ENCODE measurements around the gene MRPL10.

The MRPL10 gene

DNA sequence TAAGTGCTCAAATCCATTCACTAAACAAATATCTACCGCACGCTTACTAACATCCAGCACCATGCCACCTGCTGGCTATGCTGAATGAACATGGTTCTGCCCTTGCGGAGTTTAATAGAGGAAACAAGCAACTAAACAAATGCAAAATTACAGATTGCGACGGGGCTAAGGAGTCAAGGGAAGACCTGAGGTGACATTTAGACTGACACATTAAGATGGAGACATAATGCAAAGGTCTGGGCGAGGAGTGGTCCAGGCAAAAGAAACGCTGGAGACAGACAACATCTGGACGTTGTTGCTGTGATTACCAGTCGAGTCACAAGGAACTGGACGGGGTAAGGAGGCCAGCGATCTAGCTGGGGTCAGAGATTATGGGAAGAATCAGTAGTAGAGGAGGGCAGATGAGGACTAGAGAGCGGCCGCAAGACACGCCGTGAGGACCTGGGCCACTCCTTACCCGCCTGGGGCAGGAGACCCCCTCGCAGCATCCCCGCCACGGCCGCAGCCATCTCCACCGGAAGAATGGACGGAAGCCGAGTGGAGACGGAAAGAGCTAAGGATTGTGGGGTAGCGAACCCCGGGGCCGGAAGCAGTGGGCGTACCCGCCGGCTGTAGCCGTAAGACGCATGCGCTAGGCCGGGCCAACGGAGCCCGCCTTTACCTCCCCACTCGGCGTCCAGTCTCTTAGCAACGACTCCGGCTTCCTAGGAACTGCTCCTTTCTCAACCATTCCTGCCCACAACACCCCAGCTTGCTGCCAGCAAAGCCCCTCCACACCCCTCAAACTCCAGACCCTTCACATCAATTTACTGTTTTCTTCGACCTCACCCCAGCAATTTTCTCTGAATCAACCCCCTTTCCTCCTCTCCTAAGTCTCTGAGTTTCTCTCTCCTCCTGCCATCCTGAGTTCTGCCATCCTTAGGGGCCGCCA, at the start of gene MRPL10, which contains the start of gene LRRC46:
Gene MRPL10, minus strand, starts transcription at position 539 of the 931 bp plus-strand sequence. Its CDS starts 30 bp downstream, at position 509.
Gene LRRC46, plus strand, starts transcription at position 668 of the 931 bp plus-strand sequence. CDS start 320 bp downstream, outside the sequence.
- peak; percentile 92 for DNase-seq

DNA sequence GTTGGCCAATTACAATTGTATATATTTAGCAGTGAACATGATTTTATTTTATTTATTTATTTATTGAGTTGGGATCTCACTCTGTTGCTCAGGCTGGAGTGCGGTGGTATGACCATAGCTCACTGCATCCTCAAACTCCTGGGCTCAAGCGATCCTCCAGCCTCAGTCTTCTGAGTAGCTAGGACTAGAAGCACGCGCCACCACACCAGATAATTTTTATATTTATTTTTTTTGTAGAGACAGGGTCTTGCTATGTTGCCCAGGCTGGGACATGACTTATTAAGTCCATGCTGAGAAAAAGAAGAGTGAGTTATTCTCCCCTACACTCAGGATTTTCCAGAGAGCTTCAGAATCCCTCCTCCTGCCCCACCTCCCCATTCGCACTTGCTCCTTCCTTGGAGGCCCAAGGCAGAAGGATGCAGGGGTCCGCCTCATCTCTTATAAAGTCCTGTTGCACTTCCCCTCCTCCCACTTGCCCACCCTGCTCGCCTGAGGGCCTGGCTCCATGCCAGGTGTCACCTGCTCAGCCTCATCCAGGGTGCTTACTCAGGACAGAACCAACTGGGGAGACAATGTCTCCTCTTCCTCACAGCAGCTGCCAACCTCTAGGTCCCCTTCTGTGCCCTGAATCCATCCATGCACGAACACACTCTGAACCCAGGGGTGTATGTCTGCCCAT, 48.6 kb upstream of the MRPL10 start:
- DNase-seq = no peak

- DNase-seq = no peak
These were observed 47.8 kb upstream of the MRPL10 start for GRCh38 chr17:47879028-47879585.

DNA sequence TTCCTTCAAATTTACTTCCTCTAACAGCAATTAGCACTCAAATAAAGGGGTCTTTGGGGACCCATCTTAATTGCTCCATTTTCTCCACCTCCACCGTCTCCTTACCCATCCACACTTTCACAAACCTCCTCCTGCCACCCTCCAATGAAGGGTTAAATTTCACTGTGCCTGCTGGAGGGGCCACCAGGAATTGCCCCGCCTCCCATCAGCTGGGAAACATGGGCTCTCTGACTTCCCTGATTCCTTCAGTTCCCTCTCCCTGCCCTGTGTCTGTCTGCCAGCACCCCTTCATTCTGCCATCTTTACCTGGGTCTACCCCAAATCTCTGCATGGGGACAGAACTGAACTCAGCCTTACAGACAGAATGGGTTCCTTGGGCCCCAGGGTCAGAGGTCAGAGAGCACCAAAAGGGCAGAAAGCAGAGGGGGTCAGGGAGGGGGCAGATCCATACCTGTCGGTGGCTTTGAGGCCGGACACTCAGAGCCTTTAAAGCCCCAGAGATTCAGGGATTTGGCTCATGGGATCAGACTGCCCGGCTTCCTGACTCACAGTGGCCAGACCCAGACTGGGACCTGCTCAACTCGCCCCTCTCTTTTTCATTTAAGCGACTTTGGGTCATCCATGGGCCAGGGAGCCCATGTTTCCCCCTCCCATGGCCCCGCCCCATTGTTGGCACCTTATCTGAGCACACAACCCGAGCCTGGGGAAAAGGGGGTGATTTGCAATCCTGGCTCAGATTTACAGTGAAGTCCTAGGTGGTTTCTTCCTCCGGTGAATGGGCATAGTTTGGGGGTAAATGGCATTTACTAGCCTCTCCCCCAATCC, 47.1 kb upstream of the MRPL10 start:
- no peak for DNase-seq

GRCh38 chr17:47877368-47878034, 46.2 kb upstream of the MRPL10 start:
- no peak for DNase-seq

DNA sequence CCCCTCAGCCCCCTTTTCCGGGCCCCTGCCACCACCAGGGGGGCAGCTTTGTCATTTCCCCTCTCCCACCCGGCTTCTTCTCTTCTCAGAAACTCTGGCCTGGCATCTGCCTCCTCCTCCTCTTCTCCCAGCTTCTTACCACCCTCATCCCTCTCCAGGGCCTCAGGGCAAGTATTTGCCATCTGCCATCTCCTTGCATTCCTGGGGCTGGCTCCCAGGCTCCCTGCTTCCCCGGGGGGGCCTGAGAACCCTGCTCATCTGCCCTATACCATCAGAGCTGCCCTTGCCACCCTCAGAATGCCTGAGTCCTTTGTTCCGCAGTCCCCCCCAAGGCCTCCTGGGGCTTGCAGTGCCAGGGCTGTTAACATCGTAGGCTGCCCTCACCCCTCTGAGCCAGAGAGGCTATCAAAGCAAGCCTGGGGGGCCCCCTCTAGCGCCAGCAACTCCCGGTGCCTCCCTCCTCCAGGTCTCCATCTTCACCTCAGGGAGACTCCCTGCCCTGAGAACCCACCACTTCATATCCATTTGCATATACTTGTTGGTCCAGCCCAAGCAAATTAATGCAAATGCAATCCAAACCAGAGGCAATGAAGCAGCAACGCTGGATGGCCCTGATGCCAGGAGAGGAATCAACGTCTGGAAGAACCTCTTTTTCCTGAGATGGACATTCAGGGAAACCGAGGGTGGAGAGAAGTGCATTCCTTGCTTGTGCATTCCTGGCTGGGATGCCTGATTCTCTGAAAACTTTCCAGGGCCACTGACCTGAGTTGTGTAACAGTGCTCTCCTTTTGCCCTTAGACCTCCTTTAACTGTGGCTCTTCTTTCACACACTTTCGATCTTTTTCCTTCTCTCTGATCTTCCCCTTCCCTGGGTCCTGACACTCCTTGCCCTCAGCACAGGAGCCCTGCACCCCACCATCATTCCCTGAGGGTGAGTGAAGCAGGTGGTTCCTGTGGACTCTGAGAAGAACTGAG, 44.0 kb upstream of the MRPL10 start:
- DNase-seq = no peak

DNA sequence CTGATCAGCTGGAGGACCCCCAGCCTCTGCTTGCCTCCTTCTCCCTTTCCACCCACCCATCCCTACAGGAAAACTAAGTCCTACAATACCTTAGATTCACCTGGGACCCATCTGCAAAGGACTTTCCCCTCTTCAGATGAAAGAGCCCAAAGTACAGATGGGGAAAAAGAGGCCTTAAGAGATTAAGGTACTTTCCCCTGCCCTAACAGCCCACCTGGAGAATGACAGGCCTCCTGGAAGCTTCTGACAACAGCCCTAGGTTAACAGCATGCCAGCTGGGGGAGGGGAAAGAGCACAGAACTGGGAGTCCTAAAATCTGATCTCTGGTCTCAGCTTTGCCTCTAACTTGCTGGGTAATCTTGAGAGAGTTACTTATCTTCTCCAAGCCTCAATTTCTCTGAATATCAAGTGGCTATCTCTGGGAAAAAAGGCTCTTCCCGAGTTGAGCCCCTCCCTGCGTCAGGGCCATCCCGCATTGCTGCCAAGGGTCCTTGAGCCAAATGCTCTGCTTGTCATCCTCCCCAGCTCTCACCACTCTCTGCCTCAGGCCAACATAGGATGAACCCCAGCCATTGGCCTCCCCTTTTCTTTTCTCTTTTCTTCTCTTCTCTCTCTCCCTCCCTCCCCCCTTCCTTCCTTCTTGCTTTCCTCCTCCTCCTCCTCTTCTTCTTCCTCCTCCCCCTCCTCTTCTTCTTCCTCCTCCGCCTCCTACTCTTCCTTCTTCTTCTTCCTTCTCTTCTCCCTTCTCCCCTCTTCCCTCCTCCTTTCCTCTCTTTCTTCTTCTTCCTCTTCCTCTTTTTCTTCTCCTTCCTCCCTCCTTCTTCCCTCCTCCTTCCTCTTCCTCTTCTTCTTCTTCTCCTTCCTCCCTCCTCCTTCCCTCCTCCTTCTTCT, 42.1 kb upstream of the MRPL10 start:
- no peak for DNase-seq

- no peak for DNase-seq
These were observed 41.4 kb upstream of the MRPL10 start for GRCh38 chr17:47872651-47873161.

DNA sequence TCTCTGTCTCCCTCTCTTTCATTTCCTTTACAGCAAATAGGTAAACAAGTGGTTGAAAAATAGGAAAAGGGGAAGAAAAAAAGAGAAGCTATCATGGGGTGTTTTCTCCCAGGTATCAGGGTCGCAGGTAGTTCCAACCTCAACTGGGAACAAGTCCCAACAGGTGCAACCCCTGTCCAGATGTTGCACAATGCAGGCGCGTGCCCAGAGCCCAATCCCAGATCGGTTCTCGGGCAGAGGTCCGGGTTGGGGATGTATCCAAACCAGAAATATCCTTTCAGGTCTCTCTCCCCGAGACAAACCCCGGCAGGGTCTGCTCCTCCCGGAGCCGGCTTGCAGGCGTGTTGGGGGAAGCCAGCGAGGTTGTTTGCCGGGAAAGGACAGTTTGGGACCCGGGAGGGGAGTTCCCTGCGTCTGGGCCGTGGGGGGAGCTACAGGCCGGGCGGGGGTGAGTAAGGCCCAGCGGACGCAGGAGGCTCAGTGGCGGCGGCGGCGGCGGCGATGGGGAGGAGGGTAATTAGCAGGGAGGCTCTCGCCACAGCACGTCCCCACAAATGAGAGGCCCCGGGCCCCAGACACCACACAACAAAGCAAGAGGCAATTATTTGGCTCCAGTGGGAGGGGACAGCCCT, 40.8 kb upstream of the MRPL10 start:
- no peak for DNase-seq

DNA sequence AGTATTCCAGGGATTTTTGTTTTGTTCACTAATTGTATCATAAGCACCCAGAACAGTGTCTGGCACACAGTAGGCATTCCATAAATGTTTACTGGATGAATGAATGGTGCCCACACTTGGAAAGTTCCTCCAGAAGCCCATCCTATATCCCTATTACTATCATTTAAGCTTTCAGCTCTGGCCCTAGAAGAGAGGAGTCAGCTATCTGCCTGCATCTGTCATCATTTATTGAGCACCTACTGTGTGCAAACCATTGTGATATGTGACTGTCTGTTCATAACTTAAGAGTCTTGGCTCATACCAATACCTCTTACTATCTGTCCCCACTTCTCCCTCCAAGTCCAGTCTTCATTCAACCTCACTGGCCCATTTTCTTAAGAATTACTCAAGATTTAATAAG, 39.7 kb upstream of the MRPL10 start:
- DNase-seq = no peak

DNA sequence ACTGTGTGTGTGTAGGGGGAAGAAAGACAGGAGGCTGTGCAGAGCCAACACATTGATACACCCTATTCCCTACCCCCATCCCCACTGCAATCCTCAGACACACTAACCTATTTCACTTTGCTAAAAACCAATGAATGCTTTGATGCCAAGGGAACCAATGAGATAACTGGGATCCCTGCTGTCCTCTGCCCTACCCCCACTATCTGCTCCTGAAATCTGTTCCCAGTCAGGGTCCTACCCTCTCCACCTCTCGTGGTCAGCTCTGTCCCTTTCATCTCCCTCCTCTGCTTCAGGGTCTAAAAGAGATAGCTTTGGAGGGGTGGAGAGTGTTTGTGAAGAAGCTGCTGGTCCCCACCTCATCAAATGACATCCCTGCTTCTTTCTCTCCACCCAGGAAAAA, 38.7 kb upstream of the MRPL10 start:
- DNase-seq = no peak

DNA sequence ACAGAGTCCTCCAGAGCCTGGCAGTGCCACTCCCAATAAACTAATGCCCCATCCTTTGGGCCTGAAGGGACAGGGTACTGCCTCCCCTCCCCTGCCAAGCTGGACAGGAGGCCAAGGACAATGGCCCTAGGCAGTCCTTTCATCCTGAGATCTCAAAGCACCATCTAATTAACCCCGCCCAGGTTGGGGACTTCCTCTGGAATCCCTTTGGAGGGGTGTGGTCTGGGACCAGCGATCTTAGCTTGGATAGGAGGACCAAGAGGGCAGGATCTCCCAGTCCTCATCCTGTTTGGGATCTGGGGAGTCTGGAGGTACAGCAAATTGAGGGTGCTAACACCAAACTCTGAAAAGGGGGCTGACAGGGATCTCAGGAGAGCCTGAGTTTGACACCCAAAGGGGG, 37.8 kb upstream of the MRPL10 start:
- DNase-seq = no peak

DNA sequence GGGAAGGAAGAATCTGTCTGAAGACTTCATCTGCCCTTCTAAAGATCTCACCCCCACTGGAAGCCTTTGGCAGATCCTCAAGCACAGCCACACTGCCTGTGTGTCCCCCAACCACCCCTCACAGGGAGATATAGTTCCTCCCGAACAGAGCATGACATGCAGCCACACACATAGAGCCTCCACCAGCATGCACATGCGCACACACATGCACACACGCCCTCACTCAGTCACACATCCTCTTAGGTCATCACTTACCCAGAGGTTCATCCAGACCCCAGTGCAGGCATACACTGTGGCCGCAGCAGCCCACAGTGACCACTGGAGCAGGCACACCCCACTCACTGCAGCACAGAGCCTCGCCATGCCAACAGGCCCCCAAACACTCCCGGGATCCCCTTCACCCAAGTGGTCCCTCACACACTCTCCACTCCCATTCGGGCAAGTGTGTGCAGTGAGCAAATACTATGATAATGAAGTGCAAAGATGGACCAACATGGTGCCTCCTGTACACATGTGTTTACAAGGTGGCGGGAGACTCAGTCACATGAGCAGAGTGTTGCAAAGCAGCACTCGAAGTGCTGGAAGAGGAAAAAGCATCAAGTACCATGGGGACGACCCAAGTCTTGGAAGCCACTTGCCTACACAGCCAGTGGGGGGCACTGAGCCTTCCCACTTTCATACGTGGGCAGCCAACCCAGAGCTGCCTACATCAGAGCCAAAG, 36.6 kb upstream of the MRPL10 start:
- no peak for DNase-seq

GRCh38 chr17:47866941-47867340, 35.6 kb upstream of the MRPL10 start:
- no peak for DNase-seq

DNA sequence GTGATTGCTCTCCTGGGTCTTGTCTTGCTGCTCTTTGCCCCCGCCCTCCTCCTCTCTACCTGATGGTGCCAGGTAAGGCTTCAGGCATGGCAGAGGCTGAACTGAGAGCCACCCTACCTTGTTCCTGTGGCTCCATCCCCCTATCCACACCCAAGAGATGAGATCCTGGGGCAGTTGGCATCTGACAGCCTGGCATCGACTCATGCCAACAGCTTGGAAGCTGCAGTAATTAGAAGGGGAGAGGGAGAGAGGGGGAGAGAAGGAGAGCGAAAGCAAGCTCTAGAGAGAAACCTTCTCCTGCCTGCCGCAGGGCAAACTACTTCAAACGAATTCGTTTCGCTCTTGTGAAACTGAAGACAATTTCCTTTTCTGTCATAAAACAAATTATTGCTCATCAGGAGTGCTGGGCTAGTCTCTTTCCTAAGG, 33.5 kb upstream of the MRPL10 start:
- no peak for DNase-seq

DNA sequence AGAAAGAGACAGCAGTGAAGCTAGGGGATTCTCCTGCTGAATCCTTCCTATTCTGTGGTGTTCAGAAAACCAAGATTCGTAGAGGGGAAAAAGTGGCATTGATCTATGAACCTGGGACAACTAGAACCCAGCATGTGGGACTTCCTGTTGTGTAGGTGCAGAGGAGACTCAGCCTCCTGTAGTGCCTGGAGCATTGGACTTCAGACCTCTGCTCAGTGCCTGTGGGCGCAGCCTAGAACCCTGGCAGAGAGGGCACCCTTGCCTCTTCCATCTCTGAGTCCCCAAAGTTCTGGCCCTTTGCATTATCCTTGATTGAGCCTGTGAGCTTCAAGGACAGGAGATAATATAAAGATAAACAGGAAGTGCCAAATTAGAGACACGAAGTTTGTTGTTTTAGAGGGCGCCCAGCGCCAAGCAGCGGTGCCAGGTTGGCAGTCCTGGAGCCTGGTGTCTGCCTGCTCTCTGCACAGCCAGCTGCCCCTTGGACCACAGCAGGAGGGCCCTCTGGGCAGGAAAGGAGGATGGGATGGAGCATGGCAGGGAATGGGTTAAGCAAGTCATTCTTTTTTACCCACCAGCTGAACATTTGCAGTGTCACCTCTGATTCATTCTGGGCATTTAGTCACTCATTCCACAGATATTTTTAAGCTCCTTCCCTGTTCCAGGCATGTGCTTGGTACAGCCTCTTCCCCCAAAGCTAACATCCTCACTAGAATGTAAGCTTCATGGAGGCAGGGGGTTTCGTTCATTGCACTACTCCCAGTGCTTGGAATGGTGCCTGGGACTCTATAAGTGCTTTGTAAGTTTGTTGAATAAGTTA, 31.5 kb upstream of the MRPL10 start:
- no peak for DNase-seq

- DNase-seq = no peak
These were observed 29.0 kb upstream of the MRPL10 start for GRCh38 chr17:47860386-47860785.
